Measurements from ENCODE around the gene VSTM4. TPM values are rescaled to one million over a fixed set of nuclear protein-coding genes. Genes with fewer than 3 reads are reported as not detected.

Gene VSTM4
- total and polyA plus RNA-seq, 12 donors, result 15.1 to 136 (median 60.3) TPM

DNA sequence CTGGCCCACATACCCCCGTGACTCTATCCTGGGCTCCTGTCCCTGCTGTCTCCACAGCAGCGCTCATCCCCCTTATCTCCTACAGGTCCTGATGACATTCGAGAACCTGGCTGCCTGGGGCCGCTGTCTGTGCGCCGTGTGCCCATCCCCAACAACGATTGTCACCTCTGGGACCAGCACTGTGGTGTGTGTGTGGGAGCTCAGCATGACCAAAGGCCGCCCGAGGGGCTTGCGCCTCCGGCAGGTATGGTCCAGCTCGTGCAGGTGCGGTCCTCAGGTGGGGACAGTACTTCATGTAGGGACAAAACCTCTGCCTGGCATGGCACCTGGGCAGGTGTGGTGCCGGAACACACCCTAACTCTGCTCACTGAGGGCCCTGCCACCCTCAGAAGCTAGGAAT is 145.3 kb downstream of the VSTM4 start:
- TF ChIP-seq, protein P1, sequence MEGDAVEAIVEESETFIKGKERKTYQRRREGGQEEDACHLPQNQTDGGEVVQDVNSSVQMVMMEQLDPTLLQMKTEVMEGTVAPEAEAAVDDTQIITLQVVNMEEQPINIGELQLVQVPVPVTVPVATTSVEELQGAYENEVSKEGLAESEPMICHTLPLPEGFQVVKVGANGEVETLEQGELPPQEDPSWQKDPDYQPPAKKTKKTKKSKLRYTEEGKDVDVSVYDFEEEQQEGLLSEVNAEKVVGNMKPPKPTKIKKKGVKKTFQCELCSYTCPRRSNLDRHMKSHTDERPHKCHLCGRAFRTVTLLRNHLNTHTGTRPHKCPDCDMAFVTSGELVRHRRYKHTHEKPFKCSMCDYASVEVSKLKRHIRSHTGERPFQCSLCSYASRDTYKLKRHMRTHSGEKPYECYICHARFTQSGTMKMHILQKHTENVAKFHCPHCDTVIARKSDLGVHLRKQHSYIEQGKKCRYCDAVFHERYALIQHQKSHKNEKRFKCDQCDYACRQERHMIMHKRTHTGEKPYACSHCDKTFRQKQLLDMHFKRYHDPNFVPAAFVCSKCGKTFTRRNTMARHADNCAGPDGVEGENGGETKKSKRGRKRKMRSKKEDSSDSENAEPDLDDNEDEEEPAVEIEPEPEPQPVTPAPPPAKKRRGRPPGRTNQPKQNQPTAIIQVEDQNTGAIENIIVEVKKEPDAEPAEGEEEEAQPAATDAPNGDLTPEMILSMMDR (IDR thresholded peaks at IDR 0.05), result no peak
- TF ChIP-seq POLR2A (IDR thresholded peaks at IDR 0.05), result no peak
- Histone ChIP-seq H3K36me3 (replicated peaks in 1 of 2) (no peaks in the 10 kb centered on the region), H3K27me3 (no peaks in the 10 kb centered on the region), H3K4me3 (no peak overlapping the region), H3K9me3 (replicated peaks in 1 of 3) (no peaks in the 10 kb centered on the region), H3K27ac (no peak overlapping the region), H3K4me1 (replicated peaks in 1 of 2) (no peaks in the 10 kb centered on the region)
- WGBS, 4 donors, result 91 to 96% (median 92%) methylated on average over 7 to 14 of the region's 14 CpGs
- DNase-seq, result no peak
- intact Hi-C loops (cut with DNase I), result loop anchor here in 1 of 2 donors (5.0 to 10.0 kb wide), 2 partner anchors 313 to 545 kb away; no protein-coding TSS in a partner anchor

DNA sequence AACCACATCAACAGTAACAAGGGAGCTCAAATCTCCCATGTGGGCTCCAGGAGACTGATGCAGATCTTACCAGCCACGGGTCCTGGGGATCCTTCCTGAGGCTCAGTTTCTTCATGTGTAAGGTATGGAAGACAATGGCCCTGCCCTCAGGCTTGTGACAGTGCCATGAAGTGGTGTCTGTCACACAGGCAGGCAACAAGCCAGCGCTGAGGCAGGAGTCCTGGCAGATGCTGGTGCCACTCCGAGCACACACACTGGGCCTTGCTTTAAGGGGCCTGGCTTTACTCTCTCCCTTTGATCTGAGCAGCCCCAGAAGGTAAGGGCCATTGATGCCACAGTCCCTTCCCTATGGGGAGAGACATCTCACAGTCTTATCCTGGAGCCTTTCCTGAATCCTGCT is 147.3 kb downstream of the VSTM4 start:
- DNase-seq, result no peak
- Histone ChIP-seq H3K27me3 (no peaks in the 10 kb centered on the region), H3K4me1 (replicated peaks in 1 of 2) (no peaks in the 10 kb centered on the region), H3K4me3 (no peak overlapping the region), H3K36me3 (replicated peaks in 1 of 2) (no peaks in the 10 kb centered on the region), H3K27ac (no peak overlapping the region), H3K9me3 (replicated peaks in 1 of 3) (no peaks in the 10 kb centered on the region)
- TF ChIP-seq, protein P1 (IDR thresholded peaks at IDR 0.05), result no peak
- no peak for TF ChIP-seq POLR2A (IDR thresholded peaks at IDR 0.05)
- 88 to 96% (median 93%) methylated on average over 3 of the region's 3 CpGs for WGBS, 4 donors
- intact Hi-C loops (cut with DNase I), result no loop called here

DNA sequence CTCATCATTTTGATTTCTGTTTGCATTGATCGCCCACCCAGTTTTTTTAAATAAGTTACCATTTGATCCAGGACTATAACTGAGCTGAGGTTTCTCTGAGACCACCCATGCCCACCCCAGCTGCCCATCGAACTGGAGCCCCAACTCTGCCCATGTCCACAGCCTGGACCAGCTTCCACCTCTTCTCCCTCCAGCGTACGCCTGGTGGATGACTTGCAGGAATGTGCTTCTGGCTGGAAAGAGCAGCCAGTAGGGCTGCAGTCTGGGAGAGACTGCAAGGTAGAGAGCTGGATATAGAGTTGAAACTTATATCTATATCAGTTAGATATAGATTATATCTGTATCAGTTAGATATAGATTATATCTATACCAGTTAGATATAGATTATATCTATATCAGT is 149.9 kb downstream of the VSTM4 start:
- intact Hi-C loops (cut with DNase I), result no loop called here
- H3K9me3 ChIP-seq (replicated peaks in 1 of 3), result no peaks in the 10 kb centered on the region
- no peak for TF ChIP-seq POLR2A (IDR thresholded peaks at IDR 0.05)
- TF ChIP-seq, protein P1 (IDR thresholded peaks at IDR 0.05), result no peak
- no peaks in the 10 kb centered on the region for H3K36me3 ChIP-seq (replicated peaks in 1 of 2)
- DNase-seq, result no peak
- 86 to 94% (median 89%) methylated on average over 4 of the region's 4 CpGs for whole genome bisulfite sequencing, 4 donors
- no peaks in the 10 kb centered on the region for H3K4me1 ChIP-seq (replicated peaks in 1 of 2)
- H3K27ac ChIP-seq, result no peak overlapping the region
- no peak overlapping the region for H3K4me3 ChIP-seq
- H3K27me3 ChIP-seq, result no peaks in the 10 kb centered on the region

Small RNAs within 50 kb of the gene (microRNA-seq; reads per million reads assigned to microRNA genes)
- 0 reads per million in 3 donors for gene MIR4294

Small RNAs within 50 kb of the gene (small RNA-seq; reads per million reads assigned to genes)
- 0 reads per million in 2 donors for gene MIR4294

Other genes starting within 250 kb of the VSTM4 start
- gene LRRC18, start 175.7 kb downstream of the VSTM4 start, total RNA-seq, result not detected
- gene LRRC18, start 175.7 kb downstream of the VSTM4 start, polyA plus RNA-seq, result not detected
- not detected for gene FAM170B, start 18.5 kb upstream of the VSTM4 start, total RNA-seq
- not detected for gene FAM170B, start 18.5 kb upstream of the VSTM4 start, polyA plus RNA-seq
- 10 to 100 TPM in 1 of 9 donors, 1 to 10 TPM in 7, not detected in 1; 2.0 to 10.0 (median 6.2) TPM for gene TMEM273, start 72.9 kb upstream of the VSTM4 start, total RNA-seq
- 1 to 10 TPM; 2.5 to 7.6 (median 5.8) TPM for gene TMEM273, start 72.9 kb upstream of the VSTM4 start, polyA plus RNA-seq
- gene C10orf71, start 183.6 kb upstream of the VSTM4 start, total RNA-seq, result under 1 TPM in 1 of 9 donors, not detected in 8; 0.10 TPM
- under 1 TPM in 1 of 3 donors, not detected in 2; 0.08 TPM for gene C10orf71, start 183.6 kb upstream of the VSTM4 start, polyA plus RNA-seq

All from adrenal gland (tissue), 12 donors.